ENCODE data around the gene PDGFC.
"Not testable (repeated sequence)": the region's sequence is repeated elsewhere in the genome, so short reads cannot be mapped to it uniquely, and the experiment has no call there.

- not testable (repeated sequence) for TF ChIP-seq CTCF, POLR2A (IDR thresholded peaks at IDR 0.05)
Observed at GRCh38 chr4:156866088-156866487, 105.5 kb downstream of the PDGFC start.
